GM23338 (cell line): ENCODE measurements around the gene IZUMO1. TPM values are rescaled to one million over a fixed set of nuclear protein-coding genes. Genes with fewer than 3 reads are reported as not detected.

Source experiments
- ATAC-seq: fragments of 200-7000 bp; cut with Tn5 transposase; 3 replicates; pipeline ENCODE4 v1.9.1; 2020
- DNase-seq: peaks from one replicate; pipeline ENCODE4 v3.0.0-alpha.2; 2015; ENCODE audit warnings: low spot score
- H2AFZ ChIP-seq: fragments of 200-600 bp; sonication (generic); 2 replicates; pipeline ENCODE4 v1.8.0; 2016; ENCODE audit warnings: antibody characterized with exemption, mild to moderate bottlenecking, moderate library complexity
- H3F3A ChIP-seq: fragments of 200-600 bp; sonication (generic); replicated peaks from 2 replicates; pipeline ENCODE4 v1.8.0; 2017; ENCODE audit warnings: antibody characterized with exemption, mixed run types, low read depth
- H3K27ac ChIP-seq: fragments of 200-600 bp; sonication (generic); 2 replicates; pipeline ENCODE4 v1.6.1; 2016; ENCODE audit warnings: low read depth
- H3K27me3 ChIP-seq: fragments of 200-600 bp; sonication (generic); 2 replicates; pipeline ENCODE4 v1.8.0; 2016; ENCODE audit warnings: mild to moderate bottlenecking, mixed run types, moderate library complexity; ENCODE audit not compliant: insufficient read depth
- H3K36me3 ChIP-seq: fragments of 200-600 bp; sonication (generic); 2 replicates; pipeline ENCODE4 v1.8.0; 2016; ENCODE audit warnings: mild to moderate bottlenecking; ENCODE audit not compliant: insufficient read depth
- H3K4me1 ChIP-seq: fragments of 200-600 bp; sonication (generic); 2 replicates; pipeline ENCODE4 v1.8.0; 2016; ENCODE audit warnings: mild to moderate bottlenecking, moderate library complexity; ENCODE audit not compliant: insufficient read depth
- H3K4me2 ChIP-seq: fragments of 200-600 bp; sonication (generic); 2 replicates; pipeline ENCODE4 v1.7.1; 2017; ENCODE audit warnings: mixed run types
- H3K4me3 ChIP-seq: fragments of 200-600 bp; sonication (generic); 2 replicates; pipeline ENCODE4 v1.6.1; 2016; ENCODE audit warnings: mixed run types
- H3K79me2 ChIP-seq: fragments of 200-600 bp; sonication (generic); replicated peaks from 2 replicates; pipeline ENCODE4 v1.8.0; 2017; ENCODE audit warnings: mild to moderate bottlenecking; ENCODE audit not compliant: insufficient read depth
- H3K9me2 ChIP-seq: fragments of 200-600 bp; sonication (generic); 2 replicates; pipeline ENCODE4 v1.8.0; 2017; ENCODE audit not compliant: insufficient read depth
- H4K20me1 ChIP-seq: fragments of 200-600 bp; sonication (generic); replicated peaks from 2 replicates; pipeline ENCODE4 v1.8.0; 2017; ENCODE audit warnings: mild to moderate bottlenecking; ENCODE audit not compliant: insufficient read depth
- H3K27ac Mint-ChIP-seq: 2 replicates; pipeline ENCODE4 v1.8.0; 2020; ENCODE audit warnings: inconsistent platforms, mild to moderate bottlenecking, moderate library complexity, mixed read lengths
- H3K27me3 Mint-ChIP-seq: 3 replicates; pipeline ENCODE4 v1.8.0; 2022; ENCODE audit warnings: low read depth, mild to moderate bottlenecking, moderate library complexity, mixed read lengths, inconsistent platforms; ENCODE audit not compliant: insufficient read depth, poor library complexity
- H3K36me3 Mint-ChIP-seq: 3 replicates; pipeline ENCODE4 v1.8.0; 2021; ENCODE audit warnings: low read depth, mild to moderate bottlenecking, inconsistent platforms, moderate library complexity, mixed read lengths
- H3K4me1 Mint-ChIP-seq: 3 replicates; pipeline ENCODE4 v1.8.0; 2020; ENCODE audit warnings: mild to moderate bottlenecking, inconsistent platforms, mixed read lengths
- H3K4me3 Mint-ChIP-seq: 3 replicates; pipeline ENCODE4 v1.8.0; 2021; ENCODE audit warnings: moderate library complexity, mild to moderate bottlenecking, inconsistent platforms, mixed read lengths
- H3K9me3 Mint-ChIP-seq: 3 replicates; pipeline ENCODE4 v1.8.0; 2020; ENCODE audit warnings: moderate library complexity, mild to moderate bottlenecking, inconsistent platforms, mixed read lengths
- CREB1 ChIP-seq: fragments of 250-450 bp; sonication (Bioruptor Pico); IDR thresholded peaks from 2 replicates; pipeline ENCODE4 v1.5.0; 2020; ENCODE audit warnings: low read depth, mild to moderate bottlenecking, moderate library complexity
- EZH2 ChIP-seq: fragments of 200-600 bp; sonication (generic); IDR thresholded peaks from one replicate; pipeline ENCODE4 v1.8.0; 2017; ENCODE audit warnings: antibody characterized with exemption, mild to moderate bottlenecking, low read depth; ENCODE audit not compliant: unreplicated experiment
- JUNB ChIP-seq: IDR thresholded peaks from one replicate; pipeline ENCODE4 v1.6.1; 2016; ENCODE audit warnings: antibody characterized with exemption; ENCODE audit not compliant: unreplicated experiment
- NANOG ChIP-seq: IDR thresholded peaks from 2 replicates; pipeline ENCODE4 v1.6.1; 2016; ENCODE audit warnings: antibody characterized with exemption, borderline replicate concordance
- POLR2AphosphoS5 ChIP-seq: IDR thresholded peaks from 2 replicates; pipeline ENCODE4 v1.6.1; 2016; ENCODE audit warnings: antibody characterized with exemption, low read depth
- ZNF114 ChIP-seq: fragments of 250-450 bp; sonication (Bioruptor Pico); IDR thresholded peaks from 2 replicates; pipeline ENCODE4 v1.5.0; 2020; ENCODE audit warnings: mild to moderate bottlenecking, moderate library complexity
- ZNF331 ChIP-seq: fragments of 250-450 bp; sonication (Bioruptor Pico); IDR thresholded peaks from 2 replicates; pipeline ENCODE4 v1.5.0; 2020; ENCODE audit warnings: low read depth, mild to moderate bottlenecking, moderate library complexity
- polyA plus RNA-seq: library from polyadenylated mRNA; unstranded; fragments of >200 nt; fragmentation: Nextera tagmentation; extraction: Ambion mirVana; gene quantifications from 2 replicates; pipeline ENCODE4 v1.2.1, GENCODE V29; 2016
- total RNA-seq: library from RNA; depleted of rRNA; stranded (reverse); fragments of >200 nt; shearing (Covaris generic); gene quantifications from 2 replicates; pipeline ENCODE4 v1.2.3, GENCODE V29; 2014
- TF ChIP-seq, protein P1 (sequence below): IDR thresholded peaks from 2 replicates; pipeline ENCODE4 v1.6.1; 2016; ENCODE audit warnings: antibody characterized with exemption
- TF ChIP-seq, protein P2 (sequence below): fragments of 250-450 bp; sonication (Bioruptor Pico); IDR thresholded peaks from 2 replicates; pipeline ENCODE4 v1.5.0; 2020; ENCODE audit warnings: mild to moderate bottlenecking, moderate library complexity
- TF ChIP-seq, protein P3 (sequence below), 2 experiments: fragments of 200-600 bp in 1 of 2; sonication (generic) in 1 of 2; conservative IDR thresholded peaks; 2 replicates each; pipeline versions ENCODE4 v1.5.1 to v1.6.1; 2016 to 2017; ENCODE audit warnings: antibody characterized with exemption in 2 of 2, low read depth in 2 of 2, mild to moderate bottlenecking in 2 of 2, moderate library complexity in 1 of 2

IZUMO1 gene
- total and polyA plus RNA-seq, 2 experiments from 2014 or later, result 1.2 to 3.5 TPM

DNA sequence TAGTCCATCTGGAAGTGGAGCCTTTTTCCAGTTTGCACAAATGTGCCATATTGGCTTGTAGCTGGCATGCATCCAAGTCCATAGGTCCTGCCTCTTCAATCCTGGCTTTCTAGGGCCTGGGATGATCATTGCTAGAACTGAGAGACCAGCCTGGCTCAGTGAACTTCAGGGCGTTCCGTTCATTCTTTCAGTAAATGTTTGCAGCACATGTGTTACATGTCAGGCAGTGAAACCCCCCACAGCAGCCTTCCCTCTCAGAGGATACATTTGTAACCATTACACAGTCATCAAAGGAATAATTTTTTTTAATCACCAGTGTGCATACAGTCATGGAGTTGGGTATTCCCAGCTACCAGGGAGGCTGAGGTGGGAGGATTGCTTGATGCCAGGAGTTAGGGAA, 41.3 kb downstream of the IZUMO1 start (continued):
- no peak for TF ChIP-seq EZH2

DNA sequence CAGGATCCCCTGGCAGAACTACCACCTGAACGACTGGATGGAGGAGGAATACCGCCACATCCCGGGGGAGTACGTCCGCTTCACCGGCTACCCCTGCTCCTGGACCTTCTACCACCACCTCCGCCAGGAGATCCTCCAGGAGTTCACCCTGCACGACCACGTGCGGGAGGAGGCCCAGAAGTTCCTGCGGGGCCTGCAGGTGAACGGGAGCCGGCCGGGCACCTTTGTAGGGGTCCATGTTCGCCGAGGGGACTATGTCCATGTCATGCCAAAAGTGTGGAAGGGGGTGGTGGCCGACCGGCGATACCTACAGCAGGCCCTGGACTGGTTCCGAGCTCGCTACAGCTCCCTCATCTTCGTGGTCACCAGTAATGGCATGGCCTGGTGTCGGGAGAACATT, 43.4 kb downstream of the IZUMO1 start:
- no peak for TF ChIP-seq POLR2AphosphoS5
- no peak for TF ChIP-seq EZH2
- no peak for TF ChIP-seq ZNF331 (CRISPR knock-in tag)
- no peak for TF ChIP-seq ZNF114 (CRISPR knock-in tag)
- TF ChIP-seq, protein P1, sequence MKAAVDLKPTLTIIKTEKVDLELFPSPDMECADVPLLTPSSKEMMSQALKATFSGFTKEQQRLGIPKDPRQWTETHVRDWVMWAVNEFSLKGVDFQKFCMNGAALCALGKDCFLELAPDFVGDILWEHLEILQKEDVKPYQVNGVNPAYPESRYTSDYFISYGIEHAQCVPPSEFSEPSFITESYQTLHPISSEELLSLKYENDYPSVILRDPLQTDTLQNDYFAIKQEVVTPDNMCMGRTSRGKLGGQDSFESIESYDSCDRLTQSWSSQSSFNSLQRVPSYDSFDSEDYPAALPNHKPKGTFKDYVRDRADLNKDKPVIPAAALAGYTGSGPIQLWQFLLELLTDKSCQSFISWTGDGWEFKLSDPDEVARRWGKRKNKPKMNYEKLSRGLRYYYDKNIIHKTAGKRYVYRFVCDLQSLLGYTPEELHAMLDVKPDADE, result no peak
- no peak overlapping the region for H2AFZ ChIP-seq
- Mint-ChIP-seq H3K27me3 (peaks cover 9% of the 10 kb centered on the region), H3K4me1 (peaks cover 4% of the 10 kb centered on the region), H3K4me3 (no peak overlapping the region), H3K36me3 (peaks cover 39% of the 10 kb centered on the region), H3K27ac (no peak overlapping the region), H3K9me3 (peaks cover 11% of the 10 kb centered on the region)
- H3K4me3 ChIP-seq, result no peak overlapping the region
- H4K20me1 ChIP-seq, result no peaks in the 10 kb centered on the region
- no peak overlapping the region for H3K27ac ChIP-seq
- H3K4me1 ChIP-seq, result peaks cover 2% of the 10 kb centered on the region; the same call in 1 of the 2 replicates
- ATAC-seq (no peak), DNase-seq (no peak)
- H3K27me3 ChIP-seq, result no peaks in the 10 kb centered on the region
- no peaks in the 10 kb centered on the region for H3K36me3 ChIP-seq
- H3K79me2 ChIP-seq, result no peaks in the 10 kb centered on the region
- no peaks in the 10 kb centered on the region for H3K9me2 ChIP-seq
- no peaks in the 10 kb centered on the region for H3F3A ChIP-seq
- no peak overlapping the region for H3K4me2 ChIP-seq

DNA sequence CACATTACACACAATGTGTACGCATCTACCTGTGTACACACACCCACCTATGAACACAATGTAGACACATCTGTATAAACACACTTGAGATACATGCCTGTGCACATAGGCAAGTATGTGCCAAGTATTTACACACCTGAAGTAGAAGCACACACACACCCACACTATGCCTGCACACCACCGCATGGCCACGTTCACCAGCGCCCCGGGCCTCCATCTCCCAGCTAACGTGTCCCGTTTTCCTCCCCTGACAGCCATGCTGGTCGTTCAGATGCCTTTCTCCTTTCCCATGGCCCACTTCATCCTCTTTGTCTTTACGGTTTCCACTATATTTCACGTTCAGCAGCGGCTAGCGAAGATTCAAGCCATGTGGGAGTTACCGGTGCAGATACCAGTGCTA, 44.0 kb downstream of the IZUMO1 start:
- Histone ChIP-seq H3K4me3 (no peak overlapping the region), H3K79me2 (no peaks in the 10 kb centered on the region), H3K9me2 (no peaks in the 10 kb centered on the region), H2AFZ (no peak overlapping the region), H3K27ac (no peak overlapping the region), H3K4me1 (no peaks in the 10 kb centered on the region), H3K27me3 (no peaks in the 10 kb centered on the region), H3K4me2 (no peak overlapping the region), H3K36me3 (no peaks in the 10 kb centered on the region), H3F3A (no peaks in the 10 kb centered on the region), H4K20me1 (no peaks in the 10 kb centered on the region)
- Mint-ChIP-seq H3K4me1 (no peaks in the 10 kb centered on the region), H3K27ac (no peak overlapping the region), H3K27me3 (peaks cover 9% of the 10 kb centered on the region), H3K9me3 (peaks cover 11% of the 10 kb centered on the region), H3K4me3 (no peak overlapping the region), H3K36me3 (peaks cover 39% of the 10 kb centered on the region)
- DNase-seq (no peak), ATAC-seq (no peak)
- TF ChIP-seq, protein P2, sequence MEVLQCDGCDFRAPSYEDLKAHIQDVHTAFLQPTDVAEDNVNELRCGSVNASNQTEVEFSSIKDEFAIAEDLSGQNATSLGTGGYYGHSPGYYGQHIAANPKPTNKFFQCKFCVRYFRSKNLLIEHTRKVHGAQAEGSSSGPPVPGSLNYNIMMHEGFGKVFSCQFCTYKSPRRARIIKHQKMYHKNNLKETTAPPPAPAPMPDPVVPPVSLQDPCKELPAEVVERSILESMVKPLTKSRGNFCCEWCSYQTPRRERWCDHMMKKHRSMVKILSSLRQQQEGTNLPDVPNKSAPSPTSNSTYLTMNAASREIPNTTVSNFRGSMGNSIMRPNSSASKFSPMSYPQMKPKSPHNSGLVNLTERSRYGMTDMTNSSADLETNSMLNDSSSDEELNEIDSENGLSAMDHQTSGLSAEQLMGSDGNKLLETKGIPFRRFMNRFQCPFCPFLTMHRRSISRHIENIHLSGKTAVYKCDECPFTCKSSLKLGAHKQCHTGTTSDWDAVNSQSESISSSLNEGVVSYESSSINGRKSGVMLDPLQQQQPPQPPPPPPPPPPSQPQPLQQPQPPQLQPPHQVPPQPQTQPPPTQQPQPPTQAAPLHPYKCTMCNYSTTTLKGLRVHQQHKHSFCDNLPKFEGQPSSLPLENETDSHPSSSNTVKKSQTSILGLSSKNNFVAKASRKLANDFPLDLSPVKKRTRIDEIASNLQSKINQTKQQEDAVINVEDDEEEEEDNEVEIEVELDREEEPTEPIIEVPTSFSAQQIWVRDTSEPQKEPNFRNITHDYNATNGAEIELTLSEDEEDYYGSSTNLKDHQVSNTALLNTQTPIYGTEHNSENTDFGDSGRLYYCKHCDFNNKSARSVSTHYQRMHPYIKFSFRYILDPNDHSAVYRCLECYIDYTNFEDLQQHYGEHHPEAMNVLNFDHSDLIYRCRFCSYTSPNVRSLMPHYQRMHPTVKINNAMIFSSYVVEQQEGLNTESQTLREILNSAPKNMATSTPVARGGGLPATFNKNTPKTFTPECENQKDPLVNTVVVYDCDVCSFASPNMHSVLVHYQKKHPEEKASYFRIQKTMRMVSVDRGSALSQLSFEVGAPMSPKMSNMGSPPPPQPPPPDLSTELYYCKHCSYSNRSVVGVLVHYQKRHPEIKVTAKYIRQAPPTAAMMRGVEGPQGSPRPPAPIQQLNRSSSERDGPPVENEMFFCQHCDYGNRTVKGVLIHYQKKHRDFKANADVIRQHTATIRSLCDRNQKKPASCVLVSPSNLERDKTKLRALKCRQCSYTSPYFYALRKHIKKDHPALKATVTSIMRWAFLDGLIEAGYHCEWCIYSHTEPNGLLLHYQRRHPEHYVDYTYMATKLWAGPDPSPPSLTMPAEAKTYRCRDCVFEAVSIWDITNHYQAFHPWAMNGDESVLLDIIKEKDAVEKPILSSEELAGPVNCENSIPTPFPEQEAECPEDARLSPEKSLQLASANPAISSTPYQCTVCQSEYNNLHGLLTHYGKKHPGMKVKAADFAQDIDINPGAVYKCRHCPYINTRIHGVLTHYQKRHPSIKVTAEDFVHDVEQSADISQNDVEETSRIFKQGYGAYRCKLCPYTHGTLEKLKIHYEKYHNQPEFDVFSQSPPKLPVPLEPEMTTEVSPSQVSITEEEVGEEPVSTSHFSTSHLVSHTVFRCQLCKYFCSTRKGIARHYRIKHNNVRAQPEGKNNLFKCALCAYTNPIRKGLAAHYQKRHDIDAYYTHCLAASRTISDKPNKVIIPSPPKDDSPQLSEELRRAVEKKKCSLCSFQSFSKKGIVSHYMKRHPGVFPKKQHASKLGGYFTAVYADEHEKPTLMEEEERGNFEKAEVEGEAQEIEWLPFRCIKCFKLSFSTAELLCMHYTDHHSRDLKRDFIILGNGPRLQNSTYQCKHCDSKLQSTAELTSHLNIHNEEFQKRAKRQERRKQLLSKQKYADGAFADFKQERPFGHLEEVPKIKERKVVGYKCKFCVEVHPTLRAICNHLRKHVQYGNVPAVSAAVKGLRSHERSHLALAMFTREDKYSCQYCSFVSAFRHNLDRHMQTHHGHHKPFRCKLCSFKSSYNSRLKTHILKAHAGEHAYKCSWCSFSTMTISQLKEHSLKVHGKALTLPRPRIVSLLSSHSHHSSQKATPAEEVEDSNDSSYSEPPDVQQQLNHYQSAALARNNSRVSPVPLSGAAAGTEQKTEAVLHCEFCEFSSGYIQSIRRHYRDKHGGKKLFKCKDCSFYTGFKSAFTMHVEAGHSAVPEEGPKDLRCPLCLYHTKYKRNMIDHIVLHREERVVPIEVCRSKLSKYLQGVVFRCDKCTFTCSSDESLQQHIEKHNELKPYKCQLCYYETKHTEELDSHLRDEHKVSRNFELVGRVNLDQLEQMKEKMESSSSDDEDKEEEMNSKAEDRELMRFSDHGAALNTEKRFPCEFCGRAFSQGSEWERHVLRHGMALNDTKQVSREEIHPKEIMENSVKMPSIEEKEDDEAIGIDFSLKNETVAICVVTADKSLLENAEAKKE (CRISPR knock-in tag), result no peak
- no peak for TF ChIP-seq CREB1 (CRISPR knock-in tag)
- TF ChIP-seq JUNB, result no peak
- TF ChIP-seq, protein P3, sequence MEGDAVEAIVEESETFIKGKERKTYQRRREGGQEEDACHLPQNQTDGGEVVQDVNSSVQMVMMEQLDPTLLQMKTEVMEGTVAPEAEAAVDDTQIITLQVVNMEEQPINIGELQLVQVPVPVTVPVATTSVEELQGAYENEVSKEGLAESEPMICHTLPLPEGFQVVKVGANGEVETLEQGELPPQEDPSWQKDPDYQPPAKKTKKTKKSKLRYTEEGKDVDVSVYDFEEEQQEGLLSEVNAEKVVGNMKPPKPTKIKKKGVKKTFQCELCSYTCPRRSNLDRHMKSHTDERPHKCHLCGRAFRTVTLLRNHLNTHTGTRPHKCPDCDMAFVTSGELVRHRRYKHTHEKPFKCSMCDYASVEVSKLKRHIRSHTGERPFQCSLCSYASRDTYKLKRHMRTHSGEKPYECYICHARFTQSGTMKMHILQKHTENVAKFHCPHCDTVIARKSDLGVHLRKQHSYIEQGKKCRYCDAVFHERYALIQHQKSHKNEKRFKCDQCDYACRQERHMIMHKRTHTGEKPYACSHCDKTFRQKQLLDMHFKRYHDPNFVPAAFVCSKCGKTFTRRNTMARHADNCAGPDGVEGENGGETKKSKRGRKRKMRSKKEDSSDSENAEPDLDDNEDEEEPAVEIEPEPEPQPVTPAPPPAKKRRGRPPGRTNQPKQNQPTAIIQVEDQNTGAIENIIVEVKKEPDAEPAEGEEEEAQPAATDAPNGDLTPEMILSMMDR (conservative IDR thresholded peaks at IDR 0.05; ENCODE audit: low read depth in 2 of 2), result no peak
- TF ChIP-seq, protein P1, result no peak
- TF ChIP-seq NANOG, result no peak
- TF ChIP-seq ZNF114 (CRISPR knock-in tag), result no peak
